Activated CD4-positive, alpha-beta T cell treated with anti-CD3 and anti-CD28 coated beads, Interleukin-2, Interleukin-4, amounts not matched to agents 100 ng/mL and 50 ng/mL, durations not matched to agents 16 hours and 8 hours (primary cell): ENCODE results near the gene ZNF865.
A peak's percentile ranks its signal among the peaks of the same experiment; 100 is the strongest.
"Not testable (repeated sequence)": the region's sequence is repeated elsewhere in the genome, so short reads cannot be mapped to it uniquely, and the experiment has no call there.

Source experiments
- DNase-seq: peaks from one replicate; pipeline ENCODE4 v3.0.0-alpha.2; 2020; ENCODE audit warnings: low spot score

ZNF865 gene

DNA sequence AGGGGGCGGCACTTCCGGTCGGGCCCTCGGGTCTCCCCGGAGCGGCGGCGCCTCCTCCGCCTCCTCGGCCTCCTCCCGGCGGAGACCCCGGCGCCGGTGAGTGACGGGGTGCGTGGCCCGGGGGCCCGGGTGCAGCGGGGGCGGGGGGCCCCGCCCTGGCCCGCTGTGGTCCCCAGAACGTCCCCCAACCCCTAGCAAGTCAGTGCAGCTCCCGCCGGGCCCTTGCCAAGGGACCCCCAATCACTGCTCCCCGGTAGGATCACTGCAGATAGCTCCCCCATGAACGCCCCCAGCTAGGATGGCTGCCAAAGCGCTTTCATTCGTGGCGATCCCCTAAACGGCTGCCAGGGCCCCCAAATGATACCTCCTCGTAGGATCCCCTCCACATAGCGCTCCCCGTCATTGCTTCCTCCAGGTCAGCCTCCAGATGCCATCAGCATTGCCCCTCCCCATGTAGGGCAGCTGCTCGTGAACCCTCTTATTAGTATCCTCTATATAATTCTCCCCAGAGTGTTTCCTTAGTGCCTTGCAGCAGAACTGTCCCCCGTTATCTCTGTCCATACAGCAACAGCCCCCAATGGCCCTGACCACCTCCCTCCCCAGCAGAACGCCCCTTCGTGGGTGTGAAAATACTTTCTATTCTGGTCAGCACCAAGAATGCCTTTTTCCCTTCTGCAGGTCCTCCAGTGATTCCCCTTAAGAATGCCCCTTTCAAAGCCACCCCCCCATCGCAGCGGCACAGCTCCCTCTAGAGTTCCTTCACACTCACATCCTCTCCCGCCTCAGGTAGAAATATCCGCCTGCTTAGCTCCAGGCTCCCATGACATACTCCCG is at the start of gene ZNF865:
TSS of gene ZNF865 (plus strand) at position 11 of the 834 bp plus-strand sequence. CDS start 7,972 bp downstream, outside the sequence.
- peak; percentile 73 for DNase-seq

DNA sequence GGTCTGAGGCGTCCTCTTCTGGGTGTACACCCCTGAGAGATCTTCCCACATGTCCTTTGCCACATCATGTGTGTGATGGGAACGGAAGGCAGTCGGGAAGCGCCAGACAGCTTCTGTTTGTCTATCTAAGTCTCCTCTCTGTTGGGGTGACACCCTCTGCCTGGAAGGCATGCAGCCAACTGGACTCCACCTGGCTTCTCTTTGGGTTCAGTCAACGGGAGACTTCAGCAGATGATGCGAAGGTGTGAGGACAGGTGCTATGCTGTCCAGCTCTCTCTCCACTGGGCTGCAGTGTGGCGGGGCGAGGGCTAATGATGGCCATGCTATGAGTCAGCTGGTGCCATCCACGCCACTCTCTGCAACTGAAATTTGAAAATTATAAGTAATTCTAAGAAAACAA is 45.8 kb upstream of the ZNF865 start:
- DNase-seq = no peak

DNA sequence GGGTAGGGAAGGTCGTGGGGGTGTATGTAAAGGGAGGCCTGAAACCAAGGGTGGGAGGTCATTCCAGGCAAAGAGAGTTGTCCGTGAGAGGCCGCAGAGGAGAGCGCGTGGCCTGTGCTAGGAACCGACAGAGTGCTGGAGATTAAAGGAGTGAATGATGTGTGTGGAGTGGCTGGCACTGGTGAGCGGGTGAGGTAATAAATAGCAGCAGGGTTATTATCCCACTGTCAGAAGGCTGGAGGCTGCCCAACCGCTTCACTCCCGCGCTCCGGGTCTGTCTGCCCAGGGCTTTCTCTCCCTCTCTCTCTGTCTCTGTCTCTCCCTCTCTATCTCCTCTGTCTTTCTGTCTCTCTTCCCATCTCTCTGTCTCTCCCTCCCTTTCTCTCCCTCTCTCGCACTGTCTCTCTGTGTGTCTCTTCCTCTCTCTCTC is 42.2 kb upstream of the ZNF865 start:
- no peak for DNase-seq

DNA sequence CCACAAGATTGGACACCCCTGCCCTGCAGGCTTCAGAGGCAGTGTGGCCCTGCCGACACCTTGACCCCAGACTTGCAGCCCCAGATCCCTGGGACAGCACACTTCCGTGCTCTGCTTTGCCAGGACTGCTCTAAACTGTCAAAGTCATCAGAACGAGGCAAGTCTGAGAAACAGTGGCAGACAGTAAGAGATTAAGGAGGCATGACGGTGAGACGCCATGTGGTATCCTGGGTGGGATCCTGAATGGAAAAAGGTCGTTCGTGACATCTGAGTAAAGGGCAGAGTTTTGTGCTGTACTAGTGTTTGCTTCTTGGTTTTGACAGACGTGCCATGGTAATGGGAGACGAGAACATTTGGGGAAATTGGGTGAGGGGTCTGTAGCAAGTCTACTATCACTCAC is 38.6 kb upstream of the ZNF865 start:
- no peak for DNase-seq

DNA sequence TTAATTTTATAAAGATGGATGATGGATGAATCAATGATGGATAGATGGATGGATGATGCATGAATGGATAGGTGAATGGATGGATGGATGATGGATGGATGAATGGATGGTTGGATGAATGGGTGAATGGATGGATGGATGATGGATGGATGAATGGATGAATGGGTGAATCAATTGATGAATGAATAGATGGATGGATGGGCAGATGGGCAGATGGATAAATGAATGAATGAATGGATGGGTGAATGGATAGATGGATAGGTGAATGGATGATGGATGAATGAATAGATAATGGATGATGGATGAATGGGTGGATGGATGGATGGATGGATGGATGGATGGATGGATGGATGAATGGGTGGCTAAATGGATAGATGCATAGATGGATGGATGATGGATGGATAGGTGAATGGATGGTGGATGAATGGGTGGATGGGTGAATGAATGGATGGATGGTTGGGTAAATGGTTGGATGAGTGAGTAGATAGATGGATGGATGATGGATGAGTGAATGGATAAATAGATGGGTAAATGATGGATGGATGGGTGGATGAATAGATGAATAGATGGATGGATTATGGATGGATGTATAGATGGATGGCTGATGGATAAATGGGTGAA is 37.6 kb upstream of the ZNF865 start:
- no peak for DNase-seq

DNA sequence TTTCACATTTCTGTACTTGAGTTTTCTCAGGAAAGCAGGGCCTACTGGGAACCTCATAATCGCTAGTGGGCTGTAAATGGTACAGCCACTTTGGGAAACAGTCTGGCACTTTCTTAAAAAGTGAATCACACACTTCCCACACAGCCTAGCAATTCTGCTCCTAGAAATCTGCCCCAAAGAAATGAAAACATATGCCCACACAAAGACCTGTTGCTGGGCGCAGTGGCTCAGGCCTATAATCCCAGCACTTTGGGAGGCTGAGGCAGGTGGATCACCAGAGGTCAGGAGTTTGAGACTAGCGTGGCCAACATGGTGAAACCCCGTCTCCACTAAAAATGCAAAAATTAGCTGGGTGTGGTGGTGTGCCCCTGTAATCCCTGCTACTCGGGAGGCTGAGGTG is 36.0 kb upstream of the ZNF865 start:
- not testable (repeated sequence) for DNase-seq

DNA sequence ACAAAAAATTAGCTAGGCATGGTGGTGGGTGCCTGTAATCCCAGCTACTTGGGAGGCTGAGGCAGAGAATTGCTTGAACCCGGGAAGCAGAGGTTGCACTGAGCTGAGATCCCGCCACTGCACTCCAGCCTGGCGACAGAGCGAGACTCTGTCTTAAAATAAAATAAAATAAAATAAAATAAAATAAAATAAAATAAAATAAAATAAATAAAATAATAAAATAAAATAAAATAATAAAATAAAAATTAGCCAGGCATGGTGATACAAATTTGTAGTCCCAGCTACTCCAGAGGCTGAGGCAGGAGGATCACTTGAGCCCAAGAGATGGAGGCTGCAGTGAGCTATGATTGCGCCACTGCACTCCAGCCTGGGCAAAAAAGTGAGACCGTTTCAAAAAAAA is 31.5 kb upstream of the ZNF865 start:
- not testable (repeated sequence) for DNase-seq

DNA sequence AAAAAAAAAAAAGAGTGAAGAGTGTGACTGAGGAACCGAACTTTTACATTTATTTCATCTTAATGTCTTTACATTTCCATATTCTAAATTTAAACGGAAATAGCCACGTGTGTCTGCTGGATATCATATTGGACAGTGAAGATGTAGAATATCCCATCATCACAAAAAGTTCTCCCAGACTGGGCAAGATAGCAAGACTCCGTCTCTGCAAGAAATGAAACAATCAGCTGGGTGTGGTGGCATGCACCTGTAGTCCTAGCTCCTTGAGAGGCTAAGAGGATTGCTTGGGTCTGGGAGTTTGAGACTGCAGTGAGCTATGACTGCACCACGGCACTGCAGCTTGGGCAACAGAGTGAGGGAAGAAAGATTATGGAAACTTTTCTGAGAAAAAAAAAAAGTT is 28.7 kb upstream of the ZNF865 start:
- no peak for DNase-seq

DNA sequence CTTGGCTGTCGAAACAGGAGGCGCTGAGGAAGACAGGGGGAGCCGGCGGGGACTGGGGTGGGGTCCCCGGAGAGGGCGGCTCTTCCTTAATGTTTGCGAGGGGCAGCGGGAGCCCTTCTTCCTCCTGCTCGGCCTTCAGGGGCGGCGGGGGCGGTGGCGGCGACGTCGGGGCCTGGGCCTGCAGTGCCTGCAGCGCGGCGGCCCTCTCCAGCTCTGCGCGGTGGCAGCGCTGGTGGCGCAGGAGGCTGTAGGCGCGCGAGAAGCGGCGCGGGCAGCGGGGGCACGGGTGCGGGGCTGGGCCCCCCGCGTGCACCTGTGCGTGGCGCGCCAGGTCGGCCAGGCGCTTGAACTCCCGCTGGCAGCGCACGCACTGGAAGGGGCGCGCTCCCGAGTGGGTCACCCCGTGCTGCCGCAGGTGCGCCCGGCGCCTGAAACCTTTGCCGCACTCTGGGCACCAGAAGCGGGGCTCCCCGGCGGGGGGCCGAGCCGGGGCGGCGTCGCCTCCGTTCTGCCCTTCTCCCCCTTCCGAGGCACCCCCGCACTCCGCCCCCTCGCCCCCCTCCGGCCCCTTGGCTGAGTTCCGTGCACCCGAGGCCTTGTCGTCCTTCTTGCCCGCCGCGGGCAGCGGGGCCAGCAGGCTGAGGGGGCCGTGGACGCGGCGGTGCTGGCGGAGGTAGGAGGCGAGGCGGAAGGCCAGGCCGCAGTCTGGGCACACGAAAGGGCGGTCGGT is 27.3 kb upstream of the ZNF865 start:
- DNase-seq = no peak

DNA sequence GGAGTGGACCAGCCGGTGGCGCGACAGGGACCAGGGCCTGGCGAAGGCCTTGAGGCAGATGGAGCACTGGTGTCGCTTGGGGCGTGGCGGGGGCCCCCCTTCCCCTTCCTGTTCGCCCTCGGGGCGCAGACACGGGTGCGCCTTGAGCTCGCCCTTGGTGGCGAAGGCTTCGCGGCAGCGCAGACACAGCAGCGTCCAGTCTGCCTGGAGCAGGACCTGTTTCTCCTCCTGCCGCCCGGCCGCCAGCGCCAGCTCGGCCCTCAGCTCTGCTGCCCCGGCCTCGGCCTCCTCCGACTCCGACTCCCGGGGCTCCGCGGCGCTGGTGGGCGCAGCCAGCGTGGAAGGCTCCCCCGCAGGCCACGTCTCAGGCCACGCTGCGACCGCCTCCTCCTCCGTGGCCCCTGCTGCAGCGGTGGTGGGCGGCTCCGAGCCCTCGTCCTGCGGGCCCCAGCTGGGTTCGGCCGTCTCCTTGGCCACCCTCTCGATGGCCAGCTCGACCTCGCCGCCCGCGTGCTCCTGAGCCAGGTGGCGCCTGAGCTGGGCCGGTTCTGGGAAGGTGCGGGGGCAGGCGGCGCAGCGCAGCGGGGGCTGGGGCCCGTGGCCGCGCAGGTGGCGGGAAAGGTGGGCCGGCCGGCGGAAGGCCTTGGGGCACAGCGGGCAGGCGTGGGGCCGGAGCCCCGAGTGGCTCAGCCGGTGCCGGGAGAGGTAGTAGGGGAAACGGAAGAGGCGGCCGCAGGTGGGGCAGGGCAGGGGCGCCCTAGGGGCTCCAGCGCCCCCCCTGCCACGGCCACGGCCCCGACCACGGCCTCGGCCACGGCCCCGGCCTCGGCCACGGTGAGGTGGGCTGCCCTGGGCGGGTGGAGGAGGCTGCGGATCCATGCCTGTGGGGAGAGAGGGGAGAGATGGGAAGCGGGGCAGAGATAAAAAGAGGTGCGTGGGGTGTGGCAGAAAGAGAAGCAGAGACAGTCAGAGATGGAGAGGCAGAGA is 26.4 kb upstream of the ZNF865 start:
- no peak for DNase-seq

DNA sequence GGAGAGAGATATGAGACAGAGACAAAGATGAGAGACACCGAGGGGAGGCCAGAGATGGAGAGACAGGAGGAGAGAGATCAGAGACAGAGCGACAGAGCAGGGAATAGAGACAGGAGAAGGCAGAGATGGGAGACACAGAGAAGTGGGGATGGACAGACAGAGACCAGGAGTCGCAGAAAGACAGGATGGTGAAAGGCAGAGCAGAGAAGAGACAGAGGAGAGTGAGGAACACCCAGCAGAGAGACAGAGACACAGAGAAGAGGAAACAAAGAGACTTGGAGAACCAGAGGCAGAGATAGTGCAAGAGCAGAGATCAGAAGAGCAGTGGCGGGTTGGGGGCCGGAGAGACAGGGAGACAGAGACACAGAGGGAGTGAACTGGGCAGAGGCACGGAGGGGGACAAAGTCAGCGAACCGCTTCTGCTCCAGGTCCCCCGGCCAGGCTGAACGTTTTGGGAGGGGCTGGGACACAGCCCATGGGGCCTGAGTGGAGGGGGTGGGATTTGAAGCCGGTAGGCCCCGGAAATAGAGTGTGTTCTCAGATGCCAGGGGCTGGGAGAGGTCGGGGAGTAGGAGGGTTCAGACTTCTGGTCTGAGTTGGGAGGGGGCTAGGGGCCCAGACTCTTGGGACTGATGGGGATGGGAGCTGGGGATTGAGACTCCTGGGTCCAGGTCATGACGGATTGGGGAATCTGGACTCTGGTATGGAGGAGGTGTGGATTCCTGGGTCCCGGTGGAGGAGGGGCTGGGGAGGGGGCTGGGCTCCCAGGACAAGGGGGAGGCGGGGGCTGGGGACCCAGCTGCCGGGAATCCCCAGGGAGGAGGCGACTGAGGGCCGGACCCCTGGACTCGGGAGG is 25.5 kb upstream of the ZNF865 start:
- no peak for DNase-seq

DNA sequence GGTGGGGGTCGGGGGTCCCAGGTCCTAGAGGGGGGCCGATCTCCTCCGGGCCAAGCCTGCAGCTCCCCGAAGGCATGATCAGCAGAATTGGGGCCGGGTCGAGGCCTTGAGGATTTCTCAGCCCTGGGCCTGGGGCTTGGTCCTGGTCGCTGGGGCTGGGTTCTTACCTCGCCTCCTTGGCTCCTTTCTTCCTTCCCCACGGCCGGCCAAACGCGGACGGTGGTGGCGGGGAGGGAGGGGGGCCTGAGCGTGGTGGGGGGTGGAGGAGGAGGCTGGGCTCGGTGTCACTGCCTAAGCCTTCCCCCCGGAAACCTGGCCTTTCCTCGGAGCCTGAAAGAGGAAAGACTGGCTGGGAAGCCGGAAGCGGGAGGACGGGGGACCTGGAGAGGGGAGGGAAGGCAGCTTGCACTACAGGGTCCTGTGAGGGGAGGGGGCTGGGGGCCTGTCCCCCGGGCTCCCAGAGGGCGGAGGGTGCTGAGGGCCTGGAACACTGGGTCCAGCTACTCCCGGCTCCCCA is 24.8 kb upstream of the ZNF865 start, which contains the start of gene ZNF579:
TSS of gene ZNF579 (minus strand) at position 221 of the 517 bp plus-strand sequence. CDS start 1,209 bp downstream, outside the sequence.
- DNase-seq = peak; percentile 82

DNA sequence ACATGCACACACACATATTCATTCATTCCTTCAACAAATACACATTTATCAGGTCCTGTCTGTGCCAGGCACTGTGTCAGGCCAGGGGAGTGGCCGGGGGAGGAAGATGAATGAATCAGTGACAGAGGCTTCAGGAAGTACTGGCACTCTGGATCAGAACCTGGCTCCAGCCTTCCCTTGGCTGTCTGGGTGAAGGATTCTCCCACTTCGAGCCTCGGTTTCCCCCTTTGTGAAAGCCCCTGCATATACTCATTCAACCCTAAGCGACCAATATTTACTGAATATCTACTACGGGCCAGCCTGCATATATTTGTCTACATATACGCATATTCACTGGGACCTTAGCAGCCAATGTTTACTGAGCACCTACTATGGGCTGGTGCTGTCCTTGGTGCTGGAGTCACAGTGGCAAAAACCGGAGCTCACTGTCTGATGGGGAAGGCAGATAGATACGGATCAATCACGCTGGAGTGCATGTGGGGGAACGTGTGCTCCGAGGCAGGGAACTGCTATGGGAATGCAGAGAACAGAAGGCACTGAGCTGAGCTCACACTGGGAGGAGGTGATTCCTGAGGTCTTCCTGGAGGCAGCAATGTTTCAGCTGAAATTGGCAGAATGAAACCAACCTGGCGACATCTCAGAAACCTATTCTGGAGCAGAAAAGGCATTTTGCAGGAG is 24.2 kb upstream of the ZNF865 start:
- no peak for DNase-seq

DNA sequence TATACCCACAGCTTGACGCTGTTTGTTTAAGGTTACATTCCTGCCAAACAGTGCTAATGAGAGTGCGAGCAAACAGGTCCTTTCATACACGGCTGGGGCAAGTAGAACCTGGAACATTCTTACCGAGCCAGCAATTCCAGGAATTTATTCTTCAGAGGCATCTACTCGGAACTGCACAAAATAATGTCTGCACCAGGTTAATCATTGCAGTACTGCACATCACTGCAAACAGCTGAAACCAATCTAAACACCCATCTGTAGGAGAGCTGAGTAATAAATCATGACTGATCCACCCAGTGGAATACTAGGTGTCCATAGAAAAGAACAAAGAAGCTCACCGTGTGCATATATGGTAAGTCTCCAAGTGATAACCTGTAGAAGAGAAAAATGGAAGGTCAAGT is 23.6 kb upstream of the ZNF865 start:
- DNase-seq = no peak

DNA sequence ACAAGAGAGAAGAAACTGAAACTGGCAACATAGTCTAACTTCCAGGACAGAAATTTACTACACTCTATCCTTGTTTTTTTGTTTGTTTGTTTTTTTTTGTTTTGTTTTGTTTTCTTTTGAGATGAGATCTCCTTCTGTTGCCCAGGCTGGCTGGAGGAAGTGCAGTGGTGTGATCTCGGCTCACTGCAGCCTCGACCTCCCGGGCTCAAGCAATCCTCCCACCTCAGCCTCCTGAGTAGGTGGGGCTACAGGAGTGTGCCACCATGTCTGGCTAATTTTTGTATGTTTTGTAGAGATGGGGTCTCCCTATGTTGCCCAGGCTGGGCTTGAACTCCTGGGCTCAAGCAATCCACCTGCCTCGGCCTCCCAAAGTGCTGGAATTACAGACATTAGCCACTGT is 23.2 kb upstream of the ZNF865 start:
- DNase-seq = not testable (repeated sequence)

DNA sequence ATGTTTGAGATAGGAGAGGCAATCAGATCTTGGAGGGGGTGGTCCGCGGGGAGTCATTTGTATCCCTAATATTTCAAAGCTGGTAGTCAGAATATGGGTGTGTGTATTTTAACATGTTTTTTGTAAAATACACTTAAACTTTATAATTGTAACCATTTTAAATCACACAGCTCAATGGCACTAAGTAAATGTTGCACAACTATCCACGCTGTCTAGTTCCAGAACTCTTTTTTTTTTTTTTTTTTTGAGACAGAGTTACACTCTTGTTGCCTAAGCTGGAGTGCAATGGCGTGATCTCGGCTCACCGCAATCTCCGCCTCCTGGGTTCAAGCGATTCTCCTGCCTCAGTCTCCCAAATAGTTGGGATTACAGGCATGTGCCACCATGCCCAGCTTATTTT is 21.6 kb upstream of the ZNF865 start:
- not testable (repeated sequence) for DNase-seq

DNA sequence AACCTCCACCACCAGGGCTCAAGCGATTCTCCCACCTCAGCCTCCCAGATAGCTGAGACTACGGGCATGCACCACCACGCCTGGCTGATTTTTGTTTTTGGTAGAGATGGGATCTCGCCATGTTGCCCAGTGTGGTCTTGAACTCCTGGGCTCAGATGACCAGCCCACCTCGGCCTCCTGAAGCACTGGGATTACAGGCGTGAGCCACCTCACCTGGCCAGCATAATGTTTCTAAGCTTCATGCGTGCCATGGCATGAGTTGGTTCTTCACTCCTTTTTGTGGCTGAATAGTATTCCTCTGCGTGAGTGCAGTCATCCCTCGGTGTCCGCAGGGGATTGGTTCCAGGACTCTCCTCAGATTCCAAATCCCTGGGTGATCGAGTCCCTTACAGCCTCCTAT is 20.6 kb upstream of the ZNF865 start:
- no peak for DNase-seq

DNA sequence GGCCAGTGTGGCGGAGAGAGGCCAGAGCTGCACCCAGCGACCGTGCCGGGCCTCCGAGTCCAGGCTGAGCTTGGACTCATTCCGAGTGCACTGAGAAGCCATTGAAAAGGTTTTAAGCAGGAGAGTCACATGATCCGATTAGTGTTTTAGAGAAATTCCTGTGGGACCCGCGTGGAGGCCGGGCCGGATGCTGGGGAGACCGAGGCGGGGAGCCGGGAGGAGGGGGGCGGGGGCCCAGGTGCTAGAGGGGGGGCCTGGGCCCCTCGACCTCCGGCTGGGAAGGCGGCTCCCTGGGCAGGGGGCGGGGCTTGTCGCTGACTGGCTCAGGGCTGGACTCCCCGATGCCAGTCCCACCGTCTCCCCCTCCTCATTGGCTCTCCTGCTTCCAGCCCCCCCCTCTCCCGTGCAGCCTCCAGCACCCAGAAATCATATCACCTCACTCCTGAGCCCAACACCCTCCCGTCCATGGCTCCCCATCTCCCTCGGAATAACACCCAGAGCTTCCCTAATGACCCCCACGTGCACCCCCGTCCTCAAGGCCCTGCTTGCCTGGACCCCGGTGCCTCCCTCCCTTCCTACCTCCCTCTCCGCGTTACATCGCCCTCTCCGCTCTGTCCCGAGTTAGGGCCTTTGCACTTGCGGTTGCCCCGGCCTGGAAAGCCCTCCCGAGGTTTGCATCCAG is 19.6 kb upstream of the ZNF865 start:
- no peak for DNase-seq
